ENCODE data around the gene TRMT61A. TPM values are rescaled to one million over a fixed set of nuclear protein-coding genes. Genes with fewer than 3 reads are reported as not detected.

Gene TRMT61A
- total RNA-seq, 1 experiment from 2014 or later: 25.9 TPM

GRCh38 chr14:103512701-103513611, 16.0 kb upstream of the TRMT61A start:
- DNase-seq: no peak
- Mint-ChIP-seq H3K36me3 (ENCODE audit: insufficient read depth, unreplicated experiment) (peaks cover 57% of the 10 kb centered on the region), H3K27me3 (ENCODE audit: unreplicated experiment) (no peaks in the 10 kb centered on the region), H3K9me3 (ENCODE audit: low read depth, unreplicated experiment) (no peaks in the 10 kb centered on the region), H3K27ac (ENCODE audit: unreplicated experiment) (no peak overlapping the region), H3K4me3 (ENCODE audit: low read depth, unreplicated experiment) (no peak overlapping the region), H3K4me1 (ENCODE audit: low read depth, unreplicated experiment) (no peaks in the 10 kb centered on the region)
- intact Hi-C loops (cut with micrococcal nuclease; ENCODE audit: unreplicated experiment): no loop called here
- CTCF ChIA-PET: no interaction called here
- no peak for TF ChIP-seq CTCF (IDR thresholded peaks at IDR 0.05; ENCODE audit: unreplicated experiment)
- no TSS peak for BruUV-seq (replicated peaks)

DNA sequence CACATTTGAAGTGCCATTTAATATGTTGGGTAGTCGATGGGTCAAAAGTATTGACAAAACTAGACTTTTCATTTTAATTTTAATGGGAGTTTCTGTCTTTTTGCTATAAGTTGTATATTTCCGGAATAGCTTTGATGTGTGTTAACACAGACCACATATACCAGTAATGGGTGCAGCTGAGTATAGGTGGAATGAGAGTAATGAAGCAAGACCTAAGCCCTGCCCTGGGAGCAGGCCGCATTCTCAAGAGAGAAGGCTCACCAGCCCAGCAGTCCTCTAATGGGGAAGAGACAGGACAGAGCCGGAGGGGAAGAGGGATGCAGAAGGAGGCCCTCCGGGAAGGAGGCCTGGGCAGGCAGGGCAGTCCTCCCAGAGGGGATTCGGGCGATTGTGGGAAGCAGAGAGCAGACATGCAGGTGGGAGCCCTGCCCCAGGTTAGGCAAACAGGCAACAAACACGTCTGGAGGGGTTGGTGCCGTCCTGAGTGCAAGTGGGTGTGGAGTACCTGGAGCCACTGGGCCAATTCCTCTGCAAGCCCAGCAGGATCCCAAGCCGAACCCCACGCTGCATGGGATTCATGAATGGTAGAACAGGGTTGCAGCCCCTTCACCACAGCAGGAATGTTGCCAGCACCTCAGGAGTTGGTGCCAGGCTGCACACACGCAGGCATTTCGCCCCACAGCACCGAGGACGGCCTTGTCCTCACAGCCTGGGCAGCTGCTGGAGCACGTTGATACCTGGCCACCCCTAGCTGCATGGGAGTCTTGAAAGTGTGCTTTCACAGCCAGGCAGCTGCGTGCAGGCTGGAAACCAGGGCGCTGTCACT, 14.2 kb upstream of the TRMT61A start:
- BruUV-seq (replicated peaks): no TSS peak
- peaks cover 5% of the 10 kb centered on the region for H3K4me1 Mint-ChIP-seq (ENCODE audit: low read depth, unreplicated experiment)
- no peaks in the 10 kb centered on the region for H3K9me3 Mint-ChIP-seq (ENCODE audit: low read depth, unreplicated experiment)
- peaks cover 63% of the 10 kb centered on the region for H3K36me3 Mint-ChIP-seq (ENCODE audit: insufficient read depth, unreplicated experiment)
- no peak for TF ChIP-seq CTCF (IDR thresholded peaks at IDR 0.05; ENCODE audit: unreplicated experiment)
- CTCF ChIA-PET: no interaction called here
- intact Hi-C loops (cut with micrococcal nuclease; ENCODE audit: unreplicated experiment): no loop called here
- H3K27me3 Mint-ChIP-seq (ENCODE audit: unreplicated experiment): no peaks in the 10 kb centered on the region
- H3K27ac Mint-ChIP-seq (ENCODE audit: unreplicated experiment): peak overlapping the region; percentile 58
- no peak for DNase-seq
- H3K4me3 Mint-ChIP-seq (ENCODE audit: low read depth, unreplicated experiment): no peak overlapping the region

DNA sequence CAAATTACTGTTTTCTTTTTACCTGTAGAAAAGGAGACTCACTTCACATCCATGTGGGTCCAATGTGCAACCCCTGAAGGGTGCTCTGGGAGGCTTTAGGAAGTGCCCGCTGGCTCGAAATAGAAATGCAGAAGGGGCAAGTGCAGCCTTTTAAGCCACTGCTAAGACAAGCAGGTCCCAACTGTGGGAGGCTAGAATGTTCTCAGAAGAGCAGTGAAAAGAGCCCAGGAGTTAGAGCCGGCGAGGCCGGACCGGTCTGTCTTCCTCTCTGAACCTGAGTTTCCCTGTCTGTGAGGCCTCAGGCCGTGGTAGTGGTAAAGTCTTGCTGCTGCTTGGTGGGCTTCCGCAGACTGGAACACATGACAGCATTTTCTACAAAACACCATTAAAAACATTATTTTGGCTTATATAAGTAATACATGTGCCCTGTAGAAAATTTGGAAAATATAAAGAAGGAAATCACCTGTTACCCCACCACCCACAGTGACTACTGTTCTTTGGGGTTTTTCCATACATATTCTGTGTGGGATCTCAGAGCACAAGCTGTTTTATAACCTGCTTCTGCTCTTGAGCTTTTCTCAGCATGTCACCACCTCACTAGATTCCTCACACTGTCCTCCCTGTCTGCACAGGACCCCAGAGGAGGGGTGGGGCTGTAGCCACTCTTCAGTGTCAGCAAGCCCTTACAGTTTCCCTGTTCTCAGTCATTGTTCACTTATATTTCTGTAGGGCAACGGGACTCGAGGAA, 12.4 kb upstream of the TRMT61A start:
- Mint-ChIP-seq H3K27ac (ENCODE audit: unreplicated experiment) (no peak overlapping the region), H3K4me3 (ENCODE audit: low read depth, unreplicated experiment) (no peak overlapping the region)
- CTCF ChIA-PET: interaction anchor here (0.6 kb wide), 1 partner anchor 12 kb away, joined by 4 read pairs; the partner anchor contains the start of gene TRMT61A

More for the DNA sequence above, 12.4 kb upstream of the TRMT61A start:
- TF ChIP-seq CTCF (IDR thresholded peaks at IDR 0.05; ENCODE audit: unreplicated experiment): no peak
- BruUV-seq (replicated peaks): no TSS peak
- H3K4me1 Mint-ChIP-seq (ENCODE audit: low read depth, unreplicated experiment): peaks cover 5% of the 10 kb centered on the region
- H3K9me3 Mint-ChIP-seq (ENCODE audit: low read depth, unreplicated experiment): no peaks in the 10 kb centered on the region
- no peak for DNase-seq
- H3K27me3 Mint-ChIP-seq (ENCODE audit: unreplicated experiment): no peaks in the 10 kb centered on the region
- peaks cover 47% of the 10 kb centered on the region for H3K36me3 Mint-ChIP-seq (ENCODE audit: insufficient read depth, unreplicated experiment)
- intact Hi-C loops (cut with micrococcal nuclease; ENCODE audit: unreplicated experiment): no loop called here
